ENCODE results near the gene UNC45A.
A peak's percentile ranks its signal among the peaks of the same experiment; 100 is the strongest.
"Not testable (repeated sequence)": the region's sequence is repeated elsewhere in the genome, so short reads cannot be mapped to it uniquely, and the experiment has no call there.

UNC45A gene

GRCh38 chr15:90916461-90916860, 18.6 kb upstream of the UNC45A start:
- DNase-seq = no peak

DNA sequence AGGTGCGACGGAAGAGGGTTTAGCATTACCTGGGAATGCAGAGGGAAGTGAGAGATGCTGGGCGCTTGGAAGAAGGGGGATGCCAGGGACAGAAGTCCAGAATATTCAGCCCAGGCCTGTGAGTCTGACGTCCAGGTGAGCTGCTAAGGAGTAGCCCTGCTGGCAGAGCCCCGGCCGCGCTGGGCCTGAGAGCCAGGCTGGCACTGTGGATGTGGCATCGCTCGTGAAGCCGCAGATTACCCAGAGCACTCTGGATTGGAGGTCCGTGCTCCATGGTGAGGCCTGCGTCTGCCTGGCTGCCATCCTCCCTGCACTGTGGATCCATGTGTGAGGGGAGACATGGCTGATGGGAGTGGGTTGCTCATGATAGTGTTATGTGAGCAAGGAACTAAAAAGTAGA, 17.5 kb upstream of the UNC45A start:
- no peak for DNase-seq

- no peak for DNase-seq
Measured at GRCh38 chr15:90918034-90918788, 16.9 kb upstream of the UNC45A start.

GRCh38 chr15:90918835-90919234, 16.2 kb upstream of the UNC45A start:
- no peak for DNase-seq

DNA sequence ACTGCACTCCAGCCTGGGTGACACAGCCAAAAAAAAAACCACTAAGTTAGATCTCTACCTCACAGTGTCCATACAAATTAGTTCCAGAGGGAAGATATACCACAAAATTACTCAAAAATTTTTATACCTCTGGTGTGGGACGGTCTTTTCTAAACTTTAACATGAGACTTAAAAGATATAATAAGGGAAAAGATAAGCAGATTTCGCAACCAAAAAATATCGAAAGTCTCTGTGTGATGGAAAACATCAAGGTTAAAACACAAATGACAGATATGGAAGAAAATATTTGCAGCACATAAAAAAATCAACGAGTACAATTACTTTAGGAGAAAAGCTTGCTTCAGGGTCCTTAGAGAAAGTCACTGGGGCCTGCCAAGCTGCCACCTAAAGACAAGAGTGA, 13.2 kb upstream of the UNC45A start:
- DNase-seq = no peak

DNA sequence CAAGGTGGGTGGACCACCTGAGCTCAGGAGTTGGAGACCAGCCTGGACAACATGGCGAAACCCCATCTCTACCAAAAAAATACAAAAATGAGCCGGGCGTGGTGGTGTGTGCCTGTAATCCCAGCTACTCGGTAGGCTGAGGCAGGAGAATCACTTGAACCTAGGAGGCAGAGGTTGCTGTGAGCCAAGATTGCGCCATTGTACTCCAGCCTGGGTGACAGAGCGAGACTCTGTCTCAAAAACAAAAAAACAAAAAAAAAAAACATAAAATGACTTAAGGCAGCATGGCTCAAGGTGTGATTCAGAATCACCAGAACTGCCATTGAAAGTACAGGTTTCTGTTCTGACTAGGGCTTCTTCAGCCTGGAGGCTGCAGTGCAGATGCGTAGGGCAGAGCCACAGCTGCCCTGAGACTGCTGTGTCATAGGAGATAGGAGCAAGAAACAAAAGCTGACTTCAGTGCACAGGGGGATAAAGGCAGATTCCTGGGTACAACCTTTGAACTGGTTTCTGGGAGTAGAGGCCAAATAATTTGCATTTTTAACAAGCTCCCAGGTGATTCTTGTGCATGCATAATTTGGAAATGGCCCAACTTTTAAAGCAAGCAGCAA, 12.3 kb upstream of the UNC45A start:
- DNase-seq = peak; percentile 69 to 74

GRCh38 chr15:90924375-90924774, 10.7 kb upstream of the UNC45A start:
- no peak for DNase-seq

- not testable (repeated sequence) for DNase-seq
Measured at GRCh38 chr15:90926766-90927165, 8.3 kb upstream of the UNC45A start.

- DNase-seq = not testable (repeated sequence)
Measured at GRCh38 chr15:90928106-90928505, 7.0 kb upstream of the UNC45A start.

DNA sequence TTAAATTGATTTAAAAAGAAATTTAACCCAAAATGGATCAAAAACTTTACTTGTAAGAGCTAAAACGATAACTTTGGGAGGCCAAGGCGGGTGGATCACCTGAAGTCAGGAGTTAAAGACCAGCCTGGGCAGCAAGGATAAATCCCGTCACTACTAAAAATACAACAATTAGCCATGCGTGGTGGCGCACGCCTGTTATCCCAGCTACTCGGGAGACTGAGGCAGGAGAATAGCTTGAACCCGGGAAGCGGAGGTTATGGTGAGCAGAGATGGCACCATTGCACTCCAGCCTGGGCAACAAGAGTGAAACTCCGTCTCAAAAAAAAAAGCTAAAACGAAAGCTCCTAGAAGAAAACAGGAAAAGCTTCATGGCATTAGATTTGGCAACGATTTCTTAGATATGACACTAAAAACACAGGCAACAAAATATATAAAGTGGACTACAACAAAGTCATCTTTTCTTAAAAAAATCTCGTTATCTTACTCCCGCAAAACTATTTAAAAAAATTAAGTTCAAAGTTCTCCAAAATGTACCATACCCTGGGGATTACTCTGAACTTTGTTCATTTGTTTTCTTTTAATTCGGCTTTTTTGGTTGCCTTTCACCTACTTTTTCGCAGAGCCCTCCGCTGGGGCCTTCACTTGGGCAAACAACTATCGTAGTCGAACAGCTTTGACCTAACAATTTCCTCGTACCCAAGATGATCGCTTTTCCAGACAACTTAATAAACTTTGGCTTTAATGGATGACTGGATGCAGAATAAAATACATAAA, 5.7 kb upstream of the UNC45A start:
- DNase-seq = no peak

DNA sequence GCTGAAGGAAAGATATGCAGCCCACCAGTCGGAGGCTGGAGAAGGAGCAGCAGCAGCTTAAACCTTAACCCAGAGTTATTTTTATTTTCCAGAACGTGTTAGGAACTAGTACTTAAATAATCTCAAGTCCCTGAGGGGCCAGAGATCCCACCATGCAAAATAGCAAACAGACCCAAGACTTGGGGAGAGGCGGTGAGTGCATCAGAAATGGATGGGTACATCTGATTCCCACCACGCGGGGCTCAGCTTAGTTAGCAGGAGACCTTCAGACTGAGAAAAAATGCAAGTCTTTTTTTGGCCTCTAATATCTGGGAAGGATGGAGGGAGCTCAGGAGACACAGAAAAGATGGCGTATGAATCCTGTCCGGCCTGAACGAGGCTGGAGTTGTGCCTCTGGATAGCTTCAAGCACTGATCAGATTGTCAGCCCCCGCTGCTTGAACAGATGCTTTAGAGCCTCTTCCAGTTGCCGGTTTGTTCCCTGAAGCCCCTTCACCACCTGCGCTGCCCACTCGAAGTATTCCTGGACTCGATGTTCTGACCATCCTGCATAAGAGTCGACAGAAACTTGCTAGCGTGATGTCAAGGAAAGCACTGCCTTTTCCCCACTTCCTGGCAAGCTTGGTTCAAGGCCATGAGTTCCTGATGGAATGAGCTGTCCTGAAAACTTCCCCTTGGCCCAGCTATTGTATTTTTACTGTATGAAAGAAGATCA, 4.1 kb upstream of the UNC45A start:
- DNase-seq = no peak

GRCh38 chr15:90931575-90931827, 3.6 kb upstream of the UNC45A start:
- no peak for DNase-seq

- DNase-seq = peak; percentile 87 to 94
Measured at GRCh38 chr15:90931828-90932659, 3.0 kb upstream of the UNC45A start, which contains the start of gene HDDC3. Gene HDDC3 (minus strand): TSS chr15:90932549. CDS start chr15:90932540, 9 bp downstream.

- DNase-seq = no peak
Measured at GRCh38 chr15:90932660-90932991, 2.5 kb upstream of the UNC45A start.

DNA sequence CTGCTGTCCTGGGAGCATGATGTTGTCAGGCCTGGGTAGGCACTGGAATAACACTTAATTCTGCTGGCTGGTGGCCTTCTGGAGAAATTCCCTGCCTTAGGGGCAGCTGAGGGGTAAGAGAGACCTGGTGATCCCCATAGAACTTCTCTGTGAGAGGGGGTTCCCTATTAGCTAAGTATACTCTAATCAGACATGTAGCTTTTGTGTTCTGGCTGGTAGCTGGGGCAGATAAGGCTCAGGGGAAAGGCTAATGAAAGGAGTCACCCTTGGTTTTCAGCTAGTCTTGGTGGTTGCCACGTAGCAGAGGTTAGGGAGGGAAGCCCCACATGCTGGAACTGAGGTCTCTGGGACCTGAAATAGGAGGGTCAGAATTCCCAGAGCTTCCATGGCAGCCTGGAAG, 1.8 kb upstream of the UNC45A start:
- no peak for DNase-seq

DNA sequence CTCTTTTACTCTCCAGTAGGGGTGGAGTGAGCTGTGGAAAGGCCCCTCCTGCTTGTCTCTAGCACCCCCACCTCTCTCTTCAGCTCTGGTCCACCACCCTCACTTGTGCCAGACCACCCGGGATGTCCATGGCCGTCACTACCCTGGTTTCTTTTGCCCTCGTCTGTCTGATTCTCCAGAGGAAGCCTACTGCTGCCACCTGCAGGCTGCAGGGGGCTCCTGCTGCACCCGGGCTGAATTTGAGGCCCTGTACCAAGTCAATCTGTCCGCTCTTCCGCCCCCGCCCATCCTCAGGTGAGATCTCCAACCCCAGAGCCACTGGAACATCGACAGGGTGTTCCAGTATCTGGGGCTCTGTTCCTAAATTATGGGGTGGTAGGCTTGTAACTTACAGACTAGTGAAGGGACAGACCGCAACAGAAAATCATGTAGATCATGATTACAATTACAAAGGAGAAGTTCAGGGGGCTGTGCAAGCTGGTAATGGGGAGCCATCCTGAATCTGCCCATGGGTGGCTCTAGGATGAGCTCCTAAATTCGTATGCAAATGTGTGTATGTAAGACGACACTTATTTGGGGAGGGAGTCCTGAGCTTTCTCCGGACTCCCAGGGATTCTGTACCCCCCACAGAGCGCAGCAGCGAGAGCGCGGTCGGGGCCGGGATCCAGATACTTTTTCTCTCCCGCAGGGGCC, 683 bp upstream of the UNC45A start:
- peak; percentile 83 to 96 for DNase-seq

GRCh38 chr15:90936823-90937222, 1.7 kb downstream of the UNC45A start:
- no peak for DNase-seq

GRCh38 chr15:90938261-90938660, 3.2 kb downstream of the UNC45A start:
- no peak for DNase-seq

DNA sequence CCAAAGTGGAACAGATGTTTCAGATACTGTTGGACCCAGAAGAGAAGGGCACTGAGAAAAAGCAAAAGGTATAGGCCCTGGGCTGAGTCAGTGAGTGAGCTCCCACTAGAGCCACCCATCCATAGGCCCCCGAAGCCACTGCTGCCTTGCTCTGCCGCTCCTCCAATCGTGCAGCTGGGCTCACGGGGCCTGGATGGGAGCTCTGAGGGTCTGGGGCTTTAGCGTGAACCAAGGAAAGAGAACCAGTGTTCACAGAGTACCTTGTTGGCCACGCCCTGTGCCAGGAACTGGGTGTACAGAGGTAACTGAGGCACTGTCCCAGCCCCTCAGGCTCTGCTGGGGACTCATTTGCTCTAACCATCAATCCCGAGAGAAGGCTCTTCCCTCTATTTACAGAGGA, 4.7 kb downstream of the UNC45A start:
- no peak for DNase-seq

- no peak for DNase-seq
Measured at GRCh38 chr15:90941038-90941437, 6.0 kb downstream of the UNC45A start.

DNA sequence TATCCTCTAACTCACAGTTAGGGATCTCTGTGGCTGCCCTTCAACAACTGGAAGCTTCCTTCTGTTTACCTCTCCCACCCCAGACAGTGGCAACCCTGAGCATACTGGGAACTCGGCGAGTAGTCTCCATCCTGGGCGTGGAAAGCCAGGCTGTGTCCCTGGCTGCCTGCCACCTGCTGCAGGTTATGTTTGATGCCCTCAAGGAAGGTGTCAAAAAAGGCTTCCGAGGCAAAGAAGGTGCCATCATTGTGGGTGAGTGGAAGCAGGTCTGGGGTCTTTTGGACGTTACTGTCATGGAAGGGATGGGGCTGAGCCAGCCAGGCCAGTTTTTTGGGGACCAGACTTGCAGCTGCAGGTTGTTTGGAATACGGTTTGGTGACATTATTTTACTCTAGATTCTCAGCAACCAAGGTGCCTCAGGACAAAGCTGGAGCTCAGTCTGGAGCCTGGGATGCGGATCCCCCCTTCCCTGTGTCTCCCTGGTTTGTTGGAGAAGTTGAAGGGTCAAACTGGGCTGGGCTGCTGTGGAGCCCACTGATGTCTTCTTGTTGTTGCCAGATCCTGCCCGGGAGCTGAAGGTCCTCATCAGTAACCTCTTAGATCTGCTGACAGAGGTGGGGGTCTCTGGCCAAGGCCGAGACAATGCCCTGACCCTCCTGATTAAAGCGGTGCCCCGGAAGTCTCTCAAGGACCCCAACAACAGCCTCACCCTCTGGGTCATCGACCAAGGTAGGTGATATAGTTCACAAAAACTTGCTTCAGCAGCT, 7.5 kb downstream of the UNC45A start:
- DNase-seq = no peak

Data from NCI-H526 (cell line).